GM20000 (cell line): Measurements from ENCODE around the gene CCBE1.
"Not testable (repeated sequence)": the region's sequence is repeated elsewhere in the genome, so short reads cannot be mapped to it uniquely, and the experiment has no call there.

Source experiments
- DNase-seq: peaks from one replicate; pipeline ENCODE4 v3.0.0; 2012; ENCODE audit warnings: low spot score
- CTCF ChIP-seq: IDR thresholded peaks from 2 replicates; pipeline ENCODE4 v1.5.1; 2012; ENCODE audit warnings: mild to moderate bottlenecking, control low read depth; ENCODE audit errors: extremely low read depth, missing control alignments

Gene CCBE1

GRCh38 chr18:59517446-59518165, 179.6 kb downstream of the CCBE1 start:
- no peak for TF ChIP-seq CTCF
- DNase-seq: no peak

GRCh38 chr18:59516356-59517155, 180.7 kb downstream of the CCBE1 start:
- no peak for TF ChIP-seq CTCF
- no peak for DNase-seq

DNA sequence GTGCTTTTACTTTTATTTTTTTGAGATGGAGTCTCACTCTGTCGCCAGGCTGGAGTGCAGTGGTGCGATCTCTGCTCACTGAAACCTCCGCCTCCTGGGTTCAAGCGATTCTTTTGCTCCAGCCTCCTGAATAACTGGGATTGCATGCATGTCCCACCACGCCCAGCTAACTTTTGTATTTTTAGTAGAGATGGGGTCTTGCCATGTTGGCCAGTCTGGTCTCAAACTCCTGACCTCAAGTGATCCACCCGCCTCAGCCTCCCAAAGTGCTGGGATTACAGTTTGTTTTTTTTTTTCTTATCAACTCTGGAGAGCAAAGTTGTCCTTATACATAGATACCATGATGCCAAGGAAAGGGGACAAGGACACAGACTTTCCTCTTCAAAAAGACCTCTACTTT, 181.3 kb downstream of the CCBE1 start:
- not testable (repeated sequence) for DNase-seq

GRCh38 chr18:59515147-59515546, 182.1 kb downstream of the CCBE1 start:
- no peak for TF ChIP-seq CTCF

GRCh38 chr18:59514203-59514602, 183.0 kb downstream of the CCBE1 start:
- no peak for TF ChIP-seq CTCF
- no peak for DNase-seq

More at GRCh38 chr18:59515147-59515546, 182.1 kb downstream of the CCBE1 start:
- no peak for DNase-seq

DNA sequence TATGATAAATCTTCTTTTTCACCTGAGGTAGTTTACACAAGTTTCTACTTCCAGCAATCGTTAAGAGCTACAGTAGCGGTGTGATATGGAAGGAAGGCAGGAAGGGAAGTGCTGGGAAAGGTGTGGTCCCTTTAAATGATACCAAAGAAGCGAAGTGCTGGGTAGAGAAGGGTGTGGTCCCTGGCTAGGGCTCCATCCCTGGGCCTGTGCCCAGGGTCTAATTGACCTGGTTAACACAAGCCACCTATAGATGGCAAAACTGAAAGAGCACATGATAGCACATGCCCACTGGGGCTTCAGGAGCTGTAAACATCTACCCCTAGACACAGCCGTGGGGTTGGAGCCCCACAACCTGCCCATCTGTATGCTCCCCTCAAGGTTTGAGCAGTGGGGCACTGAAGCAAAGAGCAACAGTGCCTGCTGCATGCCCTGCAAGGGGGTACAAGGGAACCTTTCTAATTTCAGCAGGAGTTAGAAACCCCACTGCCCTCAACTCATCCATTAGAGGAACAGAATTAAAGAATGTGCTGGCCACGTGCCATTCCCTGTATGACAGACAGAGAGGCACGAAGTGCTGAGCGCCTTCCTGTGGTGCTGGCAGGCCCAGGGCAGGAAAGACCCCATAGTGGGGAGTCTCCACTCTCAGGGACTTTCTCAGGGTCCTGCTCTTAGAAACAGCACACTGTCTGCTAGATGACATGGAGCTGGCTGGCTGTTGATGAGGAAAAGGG, 185.0 kb downstream of the CCBE1 start:
- no peak for DNase-seq
- TF ChIP-seq CTCF: no peak

- no peak for TF ChIP-seq CTCF
- DNase-seq: no peak
These were observed 187.5 kb downstream of the CCBE1 start for GRCh38 chr18:59509481-59510442.
